GM12891 (cell line): ENCODE results near the gene MUC5AC.

Experiments used
- POLR2AphosphoS5 ChIP-seq: IDR thresholded peaks from 2 replicates; pipeline ENCODE4 v1.6.1; 2011; ENCODE audit warnings: low read depth, low read length, control low read depth
- TAF1 ChIP-seq: IDR thresholded peaks from 2 replicates; pipeline ENCODE4 v1.6.1; 2011; ENCODE audit warnings: low read depth, low read length, control low read depth

DNA sequence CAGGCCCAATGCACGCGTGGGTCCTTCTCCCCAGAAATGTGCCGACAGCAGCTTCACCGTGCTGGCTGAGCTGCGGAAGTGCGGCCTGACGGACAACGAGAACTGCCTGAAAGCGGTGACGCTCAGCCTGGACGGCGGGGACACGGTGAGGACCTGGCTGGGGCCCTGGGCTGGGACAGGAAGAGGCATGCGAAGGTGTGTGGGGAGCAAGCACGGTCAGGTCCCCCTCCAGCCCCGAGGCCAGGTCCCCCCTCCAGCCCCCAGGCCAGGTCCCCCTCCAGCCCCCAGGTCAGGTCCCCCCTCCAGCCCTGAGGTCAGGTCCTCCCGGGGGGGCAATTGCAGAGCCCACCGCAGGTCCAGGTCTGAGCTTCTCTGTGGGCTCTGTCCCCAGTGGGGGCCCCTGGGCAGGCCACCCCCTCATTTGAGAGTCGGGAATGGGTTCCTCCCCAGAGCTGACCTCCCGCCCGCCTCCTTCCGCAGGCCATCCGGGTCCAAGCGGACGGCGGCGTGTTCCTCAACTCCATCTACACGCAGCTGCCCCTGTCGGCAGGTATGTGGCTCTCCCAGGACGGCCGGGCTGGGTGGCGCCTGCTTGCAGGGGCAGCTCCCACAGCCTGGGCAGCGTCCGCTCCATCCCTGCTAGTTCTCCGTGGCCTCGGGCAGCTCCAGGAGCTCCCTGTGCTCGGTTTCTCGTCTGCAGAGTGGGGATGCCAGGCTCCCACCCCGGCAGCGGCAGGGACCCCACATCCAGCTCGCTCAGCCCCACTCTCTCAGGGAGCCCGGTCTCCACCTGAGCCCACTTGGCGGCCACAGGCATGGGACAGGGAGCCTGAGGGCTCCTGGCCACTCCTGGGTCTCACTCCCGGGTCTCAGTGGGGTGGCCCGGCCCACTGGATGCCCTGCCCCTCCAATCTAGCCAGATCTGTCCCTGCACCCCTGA is 73.0 kb downstream of the MUC5AC start:
- no peak for TF ChIP-seq POLR2AphosphoS5
- TF ChIP-seq TAF1, result no peak
